Lung (tissue), 12 donors: ENCODE results near the gene ATP10A. TPM values are rescaled to one million over a fixed set of nuclear protein-coding genes. Genes with fewer than 3 reads are reported as not detected.

Source experiments
- ATAC-seq: fragments of 200-7000 bp; cut with Tn5 transposase; one replicate; pipeline ENCODE4 v1.9.1; 2020; ENCODE audit warnings: moderate number of reproducible peaks; ENCODE audit not compliant: insufficient read depth, low FRiP score
- DNase-seq, 3 donors: peaks; one replicate each; pipeline ENCODE4 v3.0.0-alpha.2; 2013 to 2017
- H3K27ac ChIP-seq, 2 donors: one replicate each; pipeline ENCODE4 v1.5.1; 2013; ENCODE audit warnings: mild to moderate bottlenecking in 2 of 2, moderate library complexity in 2 of 2, control low read depth in 1 of 2, inconsistent platforms in 1 of 2, low read depth in 1 of 2, low read length in 1 of 2
- H3K27me3 ChIP-seq, 3 donors: one replicate each; pipeline ENCODE4 v1.5.1; 2013; ENCODE audit warnings: low read length in 2 of 3; ENCODE audit not compliant: control insufficient read depth in 3 of 3, insufficient read depth in 3 of 3
- H3K36me3 ChIP-seq, 4 donors: one replicate each; pipeline ENCODE4 v1.5.1; 2013; ENCODE audit warnings: low read length in 4 of 4, mild to moderate bottlenecking in 1 of 4, moderate library complexity in 1 of 4; ENCODE audit not compliant: control insufficient read depth in 4 of 4, insufficient read depth in 4 of 4
- H3K4me1 ChIP-seq, 5 donors: one replicate each; pipeline ENCODE4 v1.5.1; 2013; ENCODE audit warnings: low read length in 5 of 5, mild to moderate bottlenecking in 2 of 5, moderate library complexity in 1 of 5; ENCODE audit not compliant: control insufficient read depth in 5 of 5, insufficient read depth in 5 of 5
- H3K4me3 ChIP-seq: one replicate; pipeline ENCODE4 v1.5.1; 2013; ENCODE audit warnings: mild to moderate bottlenecking, control low read depth, moderate library complexity
- H3K9ac ChIP-seq, 2 donors: one replicate each; pipeline ENCODE4 v1.5.1; 2013; ENCODE audit warnings: low read length in 2 of 2, control low read depth in 1 of 2; ENCODE audit not compliant: insufficient read depth in 1 of 2
- H3K9me3 ChIP-seq, 4 donors: one replicate each; pipeline ENCODE4 v1.5.1; 2013; ENCODE audit warnings: low read length in 3 of 4, mild to moderate bottlenecking in 1 of 4, moderate library complexity in 1 of 4; ENCODE audit not compliant: control insufficient read depth in 4 of 4, insufficient read depth in 3 of 4
- whole genome bisulfite sequencing, 2 donors: extraction: QIAGEN DNeasy Blood & Tissue Kit; methylation state at CpG; one replicate each; pipeline ENCODE4 v1.1.7; 2013; 5-methylcytosine and 5-hydroxymethylcytosine counted together
- polyA plus RNA-seq, 2 donors: library from polyadenylated mRNA; stranded (reverse); fragments of 200-250 nt; gene quantifications; one replicate each; pipeline ENCODE4 v1.2.1, GENCODE V29; 2013
- total RNA-seq, 2 donors: library from RNA; depleted of rRNA in 1 of 2; stranded (reverse); fragments of >200 nt in 1 of 2; gene quantifications; one replicate each; pipeline ENCODE4 v1.2.1, GENCODE V29; 2014 to 2021
- TF ChIP-seq, protein P1 (sequence below): IDR thresholded peaks from 2 replicates; pipeline ENCODE4 v1.5.1; 2012; ENCODE audit warnings: mild to moderate bottlenecking; ENCODE audit errors: control extremely low read depth, extremely low read depth
- donor health status: control.
- donor health status: control.
- donor health status: Bipolar disorder and iron deficiency.
- donor health status: healthy.
- donor health status: DM: yes; HTN: yes; CAD: no.

ATP10A gene
- total and polyA plus RNA-seq, 4 donors = 4.5 to 33.7 (median 6.2) TPM

DNA sequence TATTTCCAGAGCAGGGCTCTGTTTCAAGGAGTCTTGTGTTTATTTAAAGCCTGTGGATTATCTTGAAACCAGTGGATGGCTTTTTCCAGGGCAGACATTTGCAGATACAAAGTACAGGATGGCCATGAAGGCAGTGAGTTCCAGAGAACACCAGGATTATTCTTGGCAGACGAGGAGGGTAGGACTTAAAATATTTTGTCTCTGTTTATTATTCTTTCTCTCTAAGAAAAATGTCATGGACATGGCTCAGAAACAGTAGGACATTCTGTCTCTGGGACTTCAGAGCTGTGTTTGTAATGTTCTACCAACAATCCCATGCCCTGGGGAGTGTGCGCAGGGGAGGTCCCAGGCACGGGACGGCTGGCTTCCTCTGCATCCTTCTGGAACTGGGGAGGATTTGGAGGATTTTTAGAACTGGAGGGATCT is 125.9 kb downstream of the ATP10A start:
- peaks cover 0 to 1% (median 0%) of the 10 kb centered on the region in 5 donors for H3K4me1 ChIP-seq
- WGBS, 2 donors = 51 to 85% methylated on average over 4 of the region's 4 CpGs
- no peak for ATAC-seq
- no peak overlapping the region for H3K4me3 ChIP-seq
- peaks cover 0 to 2% (median 0%) of the 10 kb centered on the region in 4 donors for H3K9me3 ChIP-seq
- H3K36me3 ChIP-seq = peaks cover 0 to 5% (median 0%) of the 10 kb centered on the region in 4 donors
- DNase-seq = no peak
- TF ChIP-seq, protein P1, sequence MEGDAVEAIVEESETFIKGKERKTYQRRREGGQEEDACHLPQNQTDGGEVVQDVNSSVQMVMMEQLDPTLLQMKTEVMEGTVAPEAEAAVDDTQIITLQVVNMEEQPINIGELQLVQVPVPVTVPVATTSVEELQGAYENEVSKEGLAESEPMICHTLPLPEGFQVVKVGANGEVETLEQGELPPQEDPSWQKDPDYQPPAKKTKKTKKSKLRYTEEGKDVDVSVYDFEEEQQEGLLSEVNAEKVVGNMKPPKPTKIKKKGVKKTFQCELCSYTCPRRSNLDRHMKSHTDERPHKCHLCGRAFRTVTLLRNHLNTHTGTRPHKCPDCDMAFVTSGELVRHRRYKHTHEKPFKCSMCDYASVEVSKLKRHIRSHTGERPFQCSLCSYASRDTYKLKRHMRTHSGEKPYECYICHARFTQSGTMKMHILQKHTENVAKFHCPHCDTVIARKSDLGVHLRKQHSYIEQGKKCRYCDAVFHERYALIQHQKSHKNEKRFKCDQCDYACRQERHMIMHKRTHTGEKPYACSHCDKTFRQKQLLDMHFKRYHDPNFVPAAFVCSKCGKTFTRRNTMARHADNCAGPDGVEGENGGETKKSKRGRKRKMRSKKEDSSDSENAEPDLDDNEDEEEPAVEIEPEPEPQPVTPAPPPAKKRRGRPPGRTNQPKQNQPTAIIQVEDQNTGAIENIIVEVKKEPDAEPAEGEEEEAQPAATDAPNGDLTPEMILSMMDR = no peak
- H3K27me3 ChIP-seq = no peaks in the 10 kb centered on the region
- H3K9ac ChIP-seq = peak overlapping the region in 1 of 2 donors; percentile 11
- H3K27ac ChIP-seq = peak overlapping the region in 1 of 2 donors; percentile 3

DNA sequence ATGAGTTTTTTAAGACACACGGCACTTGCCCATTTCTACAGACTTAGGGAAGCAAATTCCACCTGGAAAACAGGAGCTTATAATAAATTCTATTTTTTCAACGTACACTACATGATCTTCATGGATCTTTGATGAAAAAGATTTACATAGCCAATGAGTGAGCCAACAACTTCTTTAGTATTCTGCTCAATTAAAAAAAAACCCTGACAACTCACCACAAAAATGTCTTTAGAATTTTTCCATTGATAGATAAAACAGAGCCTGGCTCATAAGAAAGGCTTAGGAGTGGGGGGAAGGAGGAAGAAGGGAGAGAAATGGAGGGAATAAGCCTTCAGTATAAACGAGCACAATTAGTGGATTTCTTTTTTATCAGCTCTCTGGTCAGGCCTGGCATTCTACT is 126.7 kb downstream of the ATP10A start:
- TF ChIP-seq, protein P1 = no peak
- 81 to 84% methylated on average over 3 of the region's 3 CpGs for WGBS, 2 donors

GRCh38 chr15:25735550-25736384 is 127.4 kb downstream of the ATP10A start:
- no peak for ATAC-seq
- TF ChIP-seq, protein P1 = no peak
- DNase-seq = no peak
- peaks cover 0 to 5% (median 0%) of the 10 kb centered on the region in 4 donors for H3K36me3 ChIP-seq
- no peak overlapping the region for H3K9ac ChIP-seq
- no peak overlapping the region for H3K27ac ChIP-seq
- H3K9me3 ChIP-seq = no peaks in the 10 kb centered on the region
- WGBS, 2 donors = 89 to 95% methylated on average over 30 of the region's 30 CpGs
- no peaks in the 10 kb centered on the region for H3K27me3 ChIP-seq
- peaks cover 0 to 1% (median 0%) of the 10 kb centered on the region in 5 donors for H3K4me1 ChIP-seq
- no peak overlapping the region for H3K4me3 ChIP-seq

More for the DNA sequence above, 126.7 kb downstream of the ATP10A start:
- no peak overlapping the region for H3K4me3 ChIP-seq
- DNase-seq (no peak), ATAC-seq (no peak)
- H3K9me3 ChIP-seq = no peaks in the 10 kb centered on the region
- no peaks in the 10 kb centered on the region for H3K27me3 ChIP-seq
- no peak overlapping the region for H3K9ac ChIP-seq
- H3K36me3 ChIP-seq = peaks cover 0 to 5% (median 0%) of the 10 kb centered on the region in 4 donors
- H3K27ac ChIP-seq = no peak overlapping the region
- peaks cover 0 to 1% (median 0%) of the 10 kb centered on the region in 5 donors for H3K4me1 ChIP-seq
